HepG2 (cell line): Measurements from ENCODE around the gene MFSD12. TPM values are rescaled to one million over a fixed set of nuclear protein-coding genes. Genes with fewer than 3 reads are reported as not detected.

Experiments
- BHLHE40 ChIP-seq: IDR thresholded peaks from 2 replicates; pipeline ENCODE4 v1.6.1; 2011; ENCODE audit warnings: low read length, improper control_type of control experiment
- ELF3 ChIP-seq: IDR thresholded peaks from 2 replicates; pipeline ENCODE4 v1.6.1; 2016; ENCODE audit warnings: missing genetic modification reagents, missing compliant biosample characterization
- HNRNPUL1 ChIP-seq: fragments of 200-400 bp; formaldehyde crosslinking; IDR thresholded peaks from 2 replicates; pipeline ENCODE4 v1.6.1; 2017; ENCODE audit warnings: low read depth, mild to moderate bottlenecking, low read length, moderate library complexity
- NFE2 ChIP-seq: sonication (generic); formaldehyde crosslinking; IDR thresholded peaks from 2 replicates; pipeline ENCODE4 v1.4.0; 2020; ENCODE audit warnings: missing genetic modification reagents
- NFKB2 ChIP-seq: sonication (generic); formaldehyde crosslinking; IDR thresholded peaks from 2 replicates; pipeline ENCODE4 v1.4.0; 2020; ENCODE audit warnings: missing genetic modification reagents, borderline replicate concordance
- NRL ChIP-seq: sonication (generic); formaldehyde crosslinking; IDR thresholded peaks from 2 replicates; pipeline ENCODE4 v1.5.0; 2020; ENCODE audit warnings: missing genetic modification reagents, mild to moderate bottlenecking, moderate library complexity, borderline replicate concordance
- PHF20 ChIP-seq: sonication (generic); formaldehyde crosslinking; IDR thresholded peaks from 2 replicates; pipeline ENCODE4 v1.5.0; 2020; ENCODE audit warnings: mild to moderate bottlenecking, missing genetic modification reagents
- RBM22 ChIP-seq: fragments of 200-400 bp; formaldehyde crosslinking; optimal IDR thresholded peaks from 2 replicates; pipeline ENCODE3; 2017; ENCODE audit warnings: mild to moderate bottlenecking, low read length, moderate library complexity
- SMARCC2 ChIP-seq: fragments of 450-650 bp; IDR thresholded peaks from 2 replicates; pipeline ENCODE4 v1.6.1; 2017; ENCODE audit warnings: antibody characterized with exemption, mild to moderate bottlenecking
- YEATS2 ChIP-seq: sonication (generic); formaldehyde crosslinking; IDR thresholded peaks from 2 replicates; pipeline ENCODE4 v1.4.0; 2020; ENCODE audit warnings: missing genetic modification reagents, borderline replicate concordance
- ZKSCAN8 ChIP-seq: IDR thresholded peaks from 2 replicates; pipeline ENCODE4 v1.6.1; 2016; ENCODE audit warnings: borderline replicate concordance, missing genetic modification reagents, missing compliant biosample characterization
- ZMYM4 ChIP-seq: sonication (generic); formaldehyde crosslinking; IDR thresholded peaks from 2 replicates; pipeline ENCODE4 v1.8.1; 2023; ENCODE audit warnings: mild to moderate bottlenecking, missing genetic modification reagents
- ZNF205 ChIP-seq: IDR thresholded peaks from 2 replicates; pipeline ENCODE4 v1.6.1; 2018; ENCODE audit warnings: missing biosample characterization, missing genetic modification reagents
- ZNF232 ChIP-seq: sonication (generic); formaldehyde crosslinking; IDR thresholded peaks from 2 replicates; pipeline ENCODE4 v1.4.0; 2020; ENCODE audit warnings: missing genetic modification reagents, borderline replicate concordance
- polyA plus RNA-seq, 8 experiments: library from polyadenylated mRNA; depleted of rRNA in 3 of 8; stranded (reverse) in 7 of 8; unstranded in 1 of 8; fragments of >200 nt; fragmentation: Illumina TruSeq in 4 of 8; extraction: Trizol in 4 of 8; gene quantifications; 2 replicates each; pipeline versions ENCODE4 v1.2.1 to v1.2.3, GENCODE V29; 2011 to 2016; ENCODE audit warnings: low read depth in 4 of 8, missing spikeins in 1 of 8, mixed read lengths in 1 of 8; ENCODE audit not compliant: insufficient read depth in 1 of 8
- total RNA-seq, 5 experiments: library from RNA; depleted of rRNA; stranded (reverse); fragments of >200 nt; fragmentation: Illumina TruSeq; extraction: Trizol; gene quantifications; 2 replicates each; pipeline ENCODE4 v1.2.3, GENCODE V29; 2016; ENCODE audit warnings: low read depth in 1 of 5
- TF ChIP-seq, protein P1 (sequence below): sonication (generic); formaldehyde crosslinking; IDR thresholded peaks from 2 replicates; pipeline ENCODE4 v1.5.1; 2020; ENCODE audit warnings: mild to moderate bottlenecking, missing genetic modification reagents, borderline replicate concordance
- TF ChIP-seq, protein P2 (sequence below): sonication (generic); formaldehyde crosslinking; IDR thresholded peaks from 2 replicates; pipeline ENCODE4 v1.8.1; 2022; ENCODE audit warnings: low read depth, mild to moderate bottlenecking, missing genetic modification reagents
- TF ChIP-seq, protein P3 (sequence below), 2 experiments: sonication (generic) in 1 of 2; formaldehyde crosslinking in 1 of 2; IDR thresholded peaks; 2 replicates each; pipeline versions ENCODE4 v1.4.0 to v1.6.1; 2016 to 2020; ENCODE audit warnings: borderline replicate concordance in 1 of 2, low read depth in 1 of 2, mild to moderate bottlenecking in 1 of 2, missing genetic modification reagents in 1 of 2

The MFSD12 gene
- total and polyA plus RNA-seq, 2 of the 13 experiments (the other 11 are each of a cell fraction or from before 2014, with no cell fraction given), result 27.2 to 29.1 TPM

DNA sequence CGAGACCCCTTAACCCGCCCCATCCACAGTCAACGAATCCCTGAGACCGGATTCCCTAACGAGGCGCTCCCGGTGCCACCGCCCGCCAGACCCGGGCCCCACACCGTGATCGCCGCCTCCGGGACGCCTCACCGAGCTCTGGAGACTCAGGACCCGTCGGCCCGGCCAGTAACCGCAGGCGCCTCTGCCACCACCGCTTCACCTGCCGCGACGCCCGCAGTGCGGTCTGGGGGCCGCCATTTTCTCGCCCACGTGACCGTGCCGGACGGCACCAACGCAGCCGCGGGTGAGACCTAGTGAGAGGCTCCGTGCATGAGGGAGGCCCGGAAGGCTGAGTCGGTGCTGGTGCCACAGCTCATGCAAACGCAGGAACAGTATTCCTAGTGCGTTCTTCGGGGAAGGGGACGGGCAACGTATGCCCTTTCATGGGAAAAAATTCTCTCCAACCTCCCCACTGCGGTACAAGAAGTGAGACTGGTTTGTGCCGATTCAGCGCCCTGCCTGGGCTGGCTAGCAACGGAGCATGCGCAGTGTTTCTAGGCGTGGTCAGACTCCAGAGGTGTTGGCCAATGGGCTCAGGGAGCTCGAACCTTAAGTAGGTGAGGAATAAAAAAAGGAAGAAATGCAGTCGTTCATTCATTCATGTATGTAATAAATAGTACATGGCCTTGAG, 56.8 kb downstream of the MFSD12 start, which contains the start of gene DOHH (continued):
- TF ChIP-seq ELF3 (CRISPR knock-in tag) (peak; percentile 63), HNRNPUL1 (no peak), ZMYM4 (peak; percentile 69), SMARCC2 (no peak), NFKB2 (CRISPR knock-in tag) (no peak; the same call in 1 of the 2 replicates), ZNF232 (CRISPR knock-in tag) (no peak; the same call in 1 of the 2 replicates), RBM22 (no peak), YEATS2 (CRISPR knock-in tag) (peak; percentile 81), NRL (peak; percentile 98), NFE2 (CRISPR knock-in tag) (no peak), ZKSCAN8 (CRISPR knock-in tag) (no peak), PHF20 (peak; percentile 97), BHLHE40 (peak; percentile 98), ZNF205 (peak; percentile 87; the same call in 1 of the 2 replicates)
- TF ChIP-seq, protein P1, sequence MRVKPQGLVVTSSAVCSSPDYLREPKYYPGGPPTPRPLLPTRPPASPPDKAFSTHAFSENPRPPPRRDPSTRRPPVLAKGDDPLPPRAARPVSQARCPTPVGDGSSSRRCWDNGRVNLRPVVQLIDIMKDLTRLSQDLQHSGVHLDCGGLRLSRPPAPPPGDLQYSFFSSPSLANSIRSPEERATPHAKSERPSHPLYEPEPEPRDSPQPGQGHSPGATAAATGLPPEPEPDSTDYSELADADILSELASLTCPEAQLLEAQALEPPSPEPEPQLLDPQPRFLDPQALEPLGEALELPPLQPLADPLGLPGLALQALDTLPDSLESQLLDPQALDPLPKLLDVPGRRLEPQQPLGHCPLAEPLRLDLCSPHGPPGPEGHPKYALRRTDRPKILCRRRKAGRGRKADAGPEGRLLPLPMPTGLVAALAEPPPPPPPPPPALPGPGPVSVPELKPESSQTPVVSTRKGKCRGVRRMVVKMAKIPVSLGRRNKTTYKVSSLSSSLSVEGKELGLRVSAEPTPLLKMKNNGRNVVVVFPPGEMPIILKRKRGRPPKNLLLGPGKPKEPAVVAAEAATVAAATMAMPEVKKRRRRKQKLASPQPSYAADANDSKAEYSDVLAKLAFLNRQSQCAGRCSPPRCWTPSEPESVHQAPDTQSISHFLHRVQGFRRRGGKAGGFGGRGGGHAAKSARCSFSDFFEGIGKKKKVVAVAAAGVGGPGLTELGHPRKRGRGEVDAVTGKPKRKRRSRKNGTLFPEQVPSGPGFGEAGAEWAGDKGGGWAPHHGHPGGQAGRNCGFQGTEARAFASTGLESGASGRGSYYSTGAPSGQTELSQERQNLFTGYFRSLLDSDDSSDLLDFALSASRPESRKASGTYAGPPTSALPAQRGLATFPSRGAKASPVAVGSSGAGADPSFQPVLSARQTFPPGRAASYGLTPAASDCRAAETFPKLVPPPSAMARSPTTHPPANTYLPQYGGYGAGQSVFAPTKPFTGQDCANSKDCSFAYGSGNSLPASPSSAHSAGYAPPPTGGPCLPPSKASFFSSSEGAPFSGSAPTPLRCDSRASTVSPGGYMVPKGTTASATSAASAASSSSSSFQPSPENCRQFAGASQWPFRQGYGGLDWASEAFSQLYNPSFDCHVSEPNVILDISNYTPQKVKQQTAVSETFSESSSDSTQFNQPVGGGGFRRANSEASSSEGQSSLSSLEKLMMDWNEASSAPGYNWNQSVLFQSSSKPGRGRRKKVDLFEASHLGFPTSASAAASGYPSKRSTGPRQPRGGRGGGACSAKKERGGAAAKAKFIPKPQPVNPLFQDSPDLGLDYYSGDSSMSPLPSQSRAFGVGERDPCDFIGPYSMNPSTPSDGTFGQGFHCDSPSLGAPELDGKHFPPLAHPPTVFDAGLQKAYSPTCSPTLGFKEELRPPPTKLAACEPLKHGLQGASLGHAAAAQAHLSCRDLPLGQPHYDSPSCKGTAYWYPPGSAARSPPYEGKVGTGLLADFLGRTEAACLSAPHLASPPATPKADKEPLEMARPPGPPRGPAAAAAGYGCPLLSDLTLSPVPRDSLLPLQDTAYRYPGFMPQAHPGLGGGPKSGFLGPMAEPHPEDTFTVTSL (CRISPR knock-in tag), result no peak
- TF ChIP-seq, protein P2, sequence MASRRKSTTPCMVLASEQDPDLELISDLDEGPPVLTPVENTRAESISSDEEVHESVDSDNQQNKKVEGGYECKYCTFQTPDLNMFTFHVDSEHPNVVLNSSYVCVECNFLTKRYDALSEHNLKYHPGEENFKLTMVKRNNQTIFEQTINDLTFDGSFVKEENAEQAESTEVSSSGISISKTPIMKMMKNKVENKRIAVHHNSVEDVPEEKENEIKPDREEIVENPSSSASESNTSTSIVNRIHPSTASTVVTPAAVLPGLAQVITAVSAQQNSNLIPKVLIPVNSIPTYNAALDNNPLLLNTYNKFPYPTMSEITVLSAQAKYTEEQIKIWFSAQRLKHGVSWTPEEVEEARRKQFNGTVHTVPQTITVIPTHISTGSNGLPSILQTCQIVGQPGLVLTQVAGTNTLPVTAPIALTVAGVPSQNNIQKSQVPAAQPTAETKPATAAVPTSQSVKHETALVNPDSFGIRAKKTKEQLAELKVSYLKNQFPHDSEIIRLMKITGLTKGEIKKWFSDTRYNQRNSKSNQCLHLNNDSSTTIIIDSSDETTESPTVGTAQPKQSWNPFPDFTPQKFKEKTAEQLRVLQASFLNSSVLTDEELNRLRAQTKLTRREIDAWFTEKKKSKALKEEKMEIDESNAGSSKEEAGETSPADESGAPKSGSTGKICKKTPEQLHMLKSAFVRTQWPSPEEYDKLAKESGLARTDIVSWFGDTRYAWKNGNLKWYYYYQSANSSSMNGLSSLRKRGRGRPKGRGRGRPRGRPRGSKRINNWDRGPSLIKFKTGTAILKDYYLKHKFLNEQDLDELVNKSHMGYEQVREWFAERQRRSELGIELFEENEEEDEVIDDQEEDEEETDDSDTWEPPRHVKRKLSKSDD (CRISPR knock-in tag), result peak; percentile 89; the same call in 1 of the 2 replicates
- TF ChIP-seq, protein P3, sequence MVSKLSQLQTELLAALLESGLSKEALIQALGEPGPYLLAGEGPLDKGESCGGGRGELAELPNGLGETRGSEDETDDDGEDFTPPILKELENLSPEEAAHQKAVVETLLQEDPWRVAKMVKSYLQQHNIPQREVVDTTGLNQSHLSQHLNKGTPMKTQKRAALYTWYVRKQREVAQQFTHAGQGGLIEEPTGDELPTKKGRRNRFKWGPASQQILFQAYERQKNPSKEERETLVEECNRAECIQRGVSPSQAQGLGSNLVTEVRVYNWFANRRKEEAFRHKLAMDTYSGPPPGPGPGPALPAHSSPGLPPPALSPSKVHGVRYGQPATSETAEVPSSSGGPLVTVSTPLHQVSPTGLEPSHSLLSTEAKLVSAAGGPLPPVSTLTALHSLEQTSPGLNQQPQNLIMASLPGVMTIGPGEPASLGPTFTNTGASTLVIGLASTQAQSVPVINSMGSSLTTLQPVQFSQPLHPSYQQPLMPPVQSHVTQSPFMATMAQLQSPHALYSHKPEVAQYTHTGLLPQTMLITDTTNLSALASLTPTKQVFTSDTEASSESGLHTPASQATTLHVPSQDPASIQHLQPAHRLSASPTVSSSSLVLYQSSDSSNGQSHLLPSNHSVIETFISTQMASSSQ (IDR thresholded peaks at IDR 0.05; ENCODE audit: low read depth), result no peak
- TF ChIP-seq, protein P3 (CRISPR knock-in tag; IDR thresholded peaks at IDR 0.05; ENCODE audit: borderline replicate concordance), result no peak; the same call in 1 of the 2 replicates
